MCF 10A (cell line): ENCODE data around the gene IFITM5. TPM values are rescaled to one million over a fixed set of nuclear protein-coding genes. Genes with fewer than 3 reads are reported as not detected.

ENCODE experiments used
- BruUV-seq: library from RNA; stranded (reverse); fragments of 400-500 nt; replicated peaks from 2 replicates; lab custom pipeline; 2021; lab: Mats Ljungman, UMichigan
- CTCF ChIA-PET: fragments of 300-600 bp; sonication (Branson Sonifier 250); formaldehyde crosslinking; extraction: SDS; loops from one replicate; lab custom pipeline; 2021; ENCODE audit warnings: antibody characterized with exemption, inconsistent platforms; lab: Yijun Ruan, JAX
- POLR2A ChIA-PET: fragments of 300-600, 350-650 bp; sonication (Branson Sonifier 250); formaldehyde crosslinking; extraction: SDS; loops from one replicate; lab custom pipeline; 2020; ENCODE audit warnings: antibody characterized with exemption, inconsistent platforms; lab: Yijun Ruan, JAX
- DNase-seq: peaks from one replicate; pipeline ENCODE4 v3.0.0-alpha.2; 2018; ENCODE audit not compliant: unreplicated experiment
- H3K27ac Mint-ChIP-seq: one replicate; pipeline ENCODE4 v1.8.0; 2022; ENCODE audit warnings: mild to moderate bottlenecking, low read depth, mixed read lengths; ENCODE audit not compliant: unreplicated experiment
- H3K27me3 Mint-ChIP-seq: one replicate; pipeline ENCODE4 v1.8.0; 2022; ENCODE audit warnings: mixed read lengths; ENCODE audit not compliant: insufficient read depth, unreplicated experiment
- H3K36me3 Mint-ChIP-seq: one replicate; pipeline ENCODE4 v1.8.0; 2022; ENCODE audit warnings: mild to moderate bottlenecking, moderate library complexity, mixed read lengths; ENCODE audit not compliant: insufficient read depth, unreplicated experiment
- H3K4me1 Mint-ChIP-seq: one replicate; pipeline ENCODE4 v1.8.0; 2022; ENCODE audit warnings: mixed read lengths; ENCODE audit not compliant: insufficient read depth, unreplicated experiment
- H3K4me3 Mint-ChIP-seq: one replicate; pipeline ENCODE4 v1.8.0; 2022; ENCODE audit warnings: mild to moderate bottlenecking, moderate library complexity, mixed read lengths; ENCODE audit not compliant: unreplicated experiment
- H3K9me3 Mint-ChIP-seq: one replicate; pipeline ENCODE4 v1.8.0; 2022; ENCODE audit warnings: mixed read lengths; ENCODE audit not compliant: unreplicated experiment
- intact Hi-C: fragments of 100-400 bp; cut with micrococcal nuclease; formaldehyde crosslinking; loops from 2 replicates; pipeline ENCODE4 v1.14.1; 2022
- total RNA-seq: library from RNA; stranded (reverse); gene quantifications from 2 replicates; pipeline ENCODE4 v1.2.3, GENCODE V29; 2022
- TF ChIP-seq, protein P1 (sequence below): fragments of 200-600 bp; IDR thresholded peaks from one replicate; pipeline ENCODE4 v1.8.0; 2022; ENCODE audit warnings: antibody characterized with exemption, mild to moderate bottlenecking; ENCODE audit not compliant: unreplicated experiment

IFITM5 gene
- total RNA-seq, 1 experiment from 2014 or later: not detected

DNA sequence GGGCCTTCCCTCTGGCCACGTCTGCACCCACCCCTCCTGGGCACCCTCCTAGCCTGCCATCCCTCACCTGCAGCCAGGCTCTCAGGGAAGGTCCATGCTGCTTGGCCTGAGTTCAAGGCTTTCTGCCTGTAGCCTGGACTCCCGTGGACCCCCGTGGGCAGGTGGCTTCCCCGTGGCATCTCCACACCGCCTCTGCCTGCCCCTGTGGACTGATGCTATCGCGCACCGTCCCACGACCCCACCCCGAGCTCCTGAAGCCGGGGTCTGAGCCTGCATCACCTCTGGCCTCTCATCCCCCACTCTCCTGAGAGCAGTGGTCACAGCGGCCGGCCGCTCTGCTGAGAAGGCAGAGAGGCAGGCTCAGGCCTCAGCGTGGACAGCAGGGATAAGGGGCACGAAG, 4.5 kb downstream of the IFITM5 start:
- no peak for DNase-seq
- intact Hi-C loops: no loop called here
- H3K27ac Mint-ChIP-seq: no peak overlapping the region
- H3K27me3 Mint-ChIP-seq: no peaks in the 10 kb centered on the region
- no peaks in the 10 kb centered on the region for H3K36me3 Mint-ChIP-seq
- peaks cover 7% of the 10 kb centered on the region for H3K4me1 Mint-ChIP-seq
- CTCF ChIA-PET: interaction anchor here (0.6 to 1.1 kb wide), 4 partner anchors 12 to 227 kb away, joined by 3 to 4 read pairs (median 3); no protein-coding TSS in a partner anchor
- no peaks in the 10 kb centered on the region for H3K9me3 Mint-ChIP-seq
- POLR2A ChIA-PET: no interaction called here
- TF ChIP-seq, protein P1, sequence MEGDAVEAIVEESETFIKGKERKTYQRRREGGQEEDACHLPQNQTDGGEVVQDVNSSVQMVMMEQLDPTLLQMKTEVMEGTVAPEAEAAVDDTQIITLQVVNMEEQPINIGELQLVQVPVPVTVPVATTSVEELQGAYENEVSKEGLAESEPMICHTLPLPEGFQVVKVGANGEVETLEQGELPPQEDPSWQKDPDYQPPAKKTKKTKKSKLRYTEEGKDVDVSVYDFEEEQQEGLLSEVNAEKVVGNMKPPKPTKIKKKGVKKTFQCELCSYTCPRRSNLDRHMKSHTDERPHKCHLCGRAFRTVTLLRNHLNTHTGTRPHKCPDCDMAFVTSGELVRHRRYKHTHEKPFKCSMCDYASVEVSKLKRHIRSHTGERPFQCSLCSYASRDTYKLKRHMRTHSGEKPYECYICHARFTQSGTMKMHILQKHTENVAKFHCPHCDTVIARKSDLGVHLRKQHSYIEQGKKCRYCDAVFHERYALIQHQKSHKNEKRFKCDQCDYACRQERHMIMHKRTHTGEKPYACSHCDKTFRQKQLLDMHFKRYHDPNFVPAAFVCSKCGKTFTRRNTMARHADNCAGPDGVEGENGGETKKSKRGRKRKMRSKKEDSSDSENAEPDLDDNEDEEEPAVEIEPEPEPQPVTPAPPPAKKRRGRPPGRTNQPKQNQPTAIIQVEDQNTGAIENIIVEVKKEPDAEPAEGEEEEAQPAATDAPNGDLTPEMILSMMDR: no peak
- no peak overlapping the region for H3K4me3 Mint-ChIP-seq
- BruUV-seq: no TSS peak

DNA sequence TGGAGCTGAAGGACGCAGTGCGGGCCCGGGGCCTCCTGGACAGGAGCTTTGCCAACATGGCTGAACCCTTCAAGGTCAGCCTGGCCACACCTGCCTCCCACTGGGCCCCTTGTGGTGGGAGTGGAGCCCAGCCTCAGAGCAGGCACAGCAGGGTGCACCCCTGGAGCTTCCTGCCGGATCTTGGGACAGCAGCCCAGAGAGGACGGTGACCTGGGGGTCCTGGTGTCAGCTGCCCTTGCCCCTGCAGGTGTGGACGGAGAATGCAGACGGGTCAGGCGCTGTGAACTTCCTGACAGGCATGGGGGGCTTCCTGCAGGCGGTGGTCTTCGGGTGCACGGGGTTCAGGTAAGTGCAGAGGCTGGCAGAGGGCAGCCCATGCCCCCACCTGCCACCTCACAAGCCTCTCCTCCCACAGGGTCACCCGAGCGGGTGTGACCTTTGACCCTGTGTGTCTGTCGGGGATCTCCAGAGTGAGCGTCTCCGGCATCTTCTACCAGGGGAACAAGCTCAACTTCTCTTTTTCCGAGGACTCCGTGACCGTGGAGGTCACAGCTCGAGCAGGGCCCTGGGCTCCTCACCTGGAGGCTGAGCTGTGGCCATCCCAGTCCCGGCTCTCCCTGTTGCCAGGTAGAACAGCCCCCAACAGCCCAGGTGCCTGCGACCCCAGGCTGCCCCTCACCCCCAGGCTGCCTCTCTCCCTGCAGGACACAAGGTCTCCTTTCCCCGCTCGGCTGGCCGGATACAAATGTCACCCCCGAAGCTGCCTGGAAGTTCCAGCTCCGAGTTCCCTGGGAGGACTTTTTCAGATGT, 5.3 kb downstream of the IFITM5 start:
- POLR2A ChIA-PET: no interaction called here
- CTCF ChIA-PET: interaction anchor here (0.6 to 1.1 kb wide), 5 partner anchors 12 to 228 kb away, joined by 3 to 4 read pairs (median 3); no protein-coding TSS in a partner anchor
- DNase-seq: no peak
- no TSS peak for BruUV-seq
- no peaks in the 10 kb centered on the region for H3K9me3 Mint-ChIP-seq
- H3K4me3 Mint-ChIP-seq: no peak overlapping the region
- H3K36me3 Mint-ChIP-seq: no peaks in the 10 kb centered on the region
- intact Hi-C loops: no loop called here
- no peaks in the 10 kb centered on the region for H3K27me3 Mint-ChIP-seq
- H3K4me1 Mint-ChIP-seq: peaks cover 7% of the 10 kb centered on the region
- no peak overlapping the region for H3K27ac Mint-ChIP-seq
- TF ChIP-seq, protein P1: no peak

DNA sequence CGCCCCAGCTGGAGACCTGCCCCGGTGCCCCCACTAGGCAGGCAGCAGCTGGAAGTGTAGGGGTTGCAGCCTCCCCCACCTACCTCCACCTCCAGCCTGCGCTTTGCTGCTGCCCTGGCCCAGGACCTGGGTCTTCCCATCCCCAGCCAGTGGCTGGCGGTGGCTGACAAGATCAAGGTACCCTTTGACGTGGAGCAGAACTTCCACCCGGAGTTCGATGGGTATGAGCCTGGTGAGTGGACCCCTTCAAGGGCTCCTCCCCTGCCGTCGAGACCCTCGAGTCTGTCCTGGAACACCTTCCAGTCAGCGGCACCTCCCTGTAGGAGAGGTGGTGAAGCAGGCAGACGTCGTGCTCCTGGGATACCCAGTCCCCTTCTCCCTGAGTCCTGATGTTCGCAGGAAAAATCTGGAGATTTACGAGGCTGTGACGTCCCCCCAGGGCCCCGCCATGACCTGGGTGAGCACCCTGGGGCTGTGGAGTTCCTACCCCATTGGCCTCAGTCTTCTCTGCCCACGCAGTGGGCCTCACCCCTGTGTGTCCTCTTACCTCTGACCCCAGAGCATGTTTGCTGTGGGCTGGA, 6.0 kb downstream of the IFITM5 start:
- no peaks in the 10 kb centered on the region for H3K27me3 Mint-ChIP-seq
- no peak overlapping the region for H3K27ac Mint-ChIP-seq
- H3K4me3 Mint-ChIP-seq: no peak overlapping the region
- TF ChIP-seq, protein P1: no peak
- peaks cover 7% of the 10 kb centered on the region for H3K4me1 Mint-ChIP-seq
- intact Hi-C loops: no loop called here
- POLR2A ChIA-PET: no interaction called here
- CTCF ChIA-PET: no interaction called here
- H3K9me3 Mint-ChIP-seq: no peaks in the 10 kb centered on the region
- DNase-seq: no peak
- no peaks in the 10 kb centered on the region for H3K36me3 Mint-ChIP-seq
- no TSS peak for BruUV-seq
